ENCODE measurements around the gene SSH3.

- no peak for TF ChIP-seq CTCF (IDR thresholded peaks at IDR 0.05; ENCODE audit: low read depth, low read length)
- TF ChIP-seq EZH2phosphoT487 (IDR thresholded peaks at IDR 0.05; ENCODE audit: low read depth): no peak
Measured at GRCh38 chr11:67269401-67270255, 33.7 kb upstream of the SSH3 start.
